ENCODE measurements around the gene OTUD6A. TPM values are rescaled to one million over a fixed set of nuclear protein-coding genes. Genes with fewer than 3 reads are reported as not detected.

OTUD6A gene
- total RNA-seq, 3 donors from 2014 or later, result not detected

DNA sequence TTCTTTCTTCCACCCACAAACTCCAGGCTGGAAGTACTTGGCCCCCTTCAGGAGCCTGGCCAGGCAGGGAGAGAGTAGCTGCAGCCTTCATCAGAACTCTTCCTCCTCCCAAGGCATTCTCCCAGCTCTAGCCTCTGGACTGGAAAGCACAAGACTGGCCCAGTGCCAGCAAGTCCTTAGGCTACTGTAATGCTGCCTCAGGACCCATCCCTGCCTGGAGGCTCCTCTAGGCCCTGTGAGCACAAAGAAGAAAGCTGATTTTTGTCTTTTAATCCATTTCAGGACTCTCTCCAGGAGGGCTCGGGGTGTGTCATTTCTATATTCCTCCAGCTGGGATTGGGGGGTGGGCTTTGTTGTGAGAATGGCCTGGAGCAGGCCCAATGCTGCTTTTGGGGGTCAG, 23.3 kb upstream of the OTUD6A start:
- DNase-seq (no peak), ATAC-seq (no peak)
- no peaks in the 10 kb centered on the region for H3K36me3 Mint-ChIP-seq (ENCODE audit: insufficient read depth)
- no peaks in the 10 kb centered on the region for H3K27me3 Mint-ChIP-seq (ENCODE audit: low read depth)
- no peak overlapping the region for H3K4me3 Mint-ChIP-seq
- no peaks in the 10 kb centered on the region for H3K9me3 Mint-ChIP-seq
- no peaks in the 10 kb centered on the region for H3K4me1 Mint-ChIP-seq (ENCODE audit: low read depth)

DNA sequence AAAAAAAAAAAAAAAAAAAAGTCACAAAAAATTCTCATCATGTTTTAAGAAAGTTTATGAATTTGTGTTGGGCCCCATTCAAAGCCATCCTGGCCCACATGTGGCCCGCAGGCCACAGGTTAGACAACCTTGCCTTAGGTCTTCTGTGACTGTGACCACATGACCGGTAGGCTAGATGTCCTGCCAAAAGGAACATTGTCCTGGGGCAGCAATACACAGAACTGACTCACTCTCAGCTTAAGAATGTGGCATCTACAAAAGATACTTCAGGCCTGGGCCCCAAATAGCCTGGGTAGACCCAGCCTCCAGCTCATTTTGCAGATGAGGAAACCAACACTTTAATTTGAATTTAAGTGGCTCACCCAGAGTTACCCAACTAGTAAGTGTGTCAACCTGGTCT, 22.5 kb upstream of the OTUD6A start:
- Mint-ChIP-seq H3K4me3 (no peak overlapping the region), H3K4me1 (ENCODE audit: low read depth) (no peaks in the 10 kb centered on the region), H3K36me3 (ENCODE audit: insufficient read depth) (no peaks in the 10 kb centered on the region), H3K27me3 (ENCODE audit: low read depth) (no peaks in the 10 kb centered on the region), H3K9me3 (no peaks in the 10 kb centered on the region)
- ATAC-seq (no peak), DNase-seq (no peak)

DNA sequence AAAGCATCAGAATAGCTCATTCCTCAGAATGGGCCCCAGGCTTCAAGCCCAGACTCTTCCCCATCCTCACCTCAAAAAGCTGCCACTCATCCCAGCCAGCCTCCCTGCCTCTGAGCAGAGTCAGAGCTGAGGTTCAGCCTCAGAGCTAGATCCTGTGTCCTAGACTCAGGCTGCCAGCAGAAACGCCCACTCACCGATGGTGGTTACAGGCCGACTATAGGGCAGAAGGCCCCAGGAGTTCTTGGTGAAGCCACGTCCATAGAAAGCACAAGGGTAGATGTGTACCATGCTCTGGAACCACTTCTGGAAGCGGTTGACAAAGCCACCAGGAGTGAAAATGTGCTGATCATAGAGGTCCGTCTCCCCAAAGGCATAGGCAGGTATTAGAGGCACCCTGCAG, 20.3 kb upstream of the OTUD6A start:
- H3K36me3 Mint-ChIP-seq (ENCODE audit: insufficient read depth), result no peaks in the 10 kb centered on the region
- ATAC-seq, result no peak
- H3K4me3 Mint-ChIP-seq, result no peak overlapping the region
- H3K9me3 Mint-ChIP-seq, result no peaks in the 10 kb centered on the region
- no peaks in the 10 kb centered on the region for H3K27me3 Mint-ChIP-seq (ENCODE audit: low read depth)
- DNase-seq, result no peak
- H3K4me1 Mint-ChIP-seq (ENCODE audit: low read depth), result no peaks in the 10 kb centered on the region

DNA sequence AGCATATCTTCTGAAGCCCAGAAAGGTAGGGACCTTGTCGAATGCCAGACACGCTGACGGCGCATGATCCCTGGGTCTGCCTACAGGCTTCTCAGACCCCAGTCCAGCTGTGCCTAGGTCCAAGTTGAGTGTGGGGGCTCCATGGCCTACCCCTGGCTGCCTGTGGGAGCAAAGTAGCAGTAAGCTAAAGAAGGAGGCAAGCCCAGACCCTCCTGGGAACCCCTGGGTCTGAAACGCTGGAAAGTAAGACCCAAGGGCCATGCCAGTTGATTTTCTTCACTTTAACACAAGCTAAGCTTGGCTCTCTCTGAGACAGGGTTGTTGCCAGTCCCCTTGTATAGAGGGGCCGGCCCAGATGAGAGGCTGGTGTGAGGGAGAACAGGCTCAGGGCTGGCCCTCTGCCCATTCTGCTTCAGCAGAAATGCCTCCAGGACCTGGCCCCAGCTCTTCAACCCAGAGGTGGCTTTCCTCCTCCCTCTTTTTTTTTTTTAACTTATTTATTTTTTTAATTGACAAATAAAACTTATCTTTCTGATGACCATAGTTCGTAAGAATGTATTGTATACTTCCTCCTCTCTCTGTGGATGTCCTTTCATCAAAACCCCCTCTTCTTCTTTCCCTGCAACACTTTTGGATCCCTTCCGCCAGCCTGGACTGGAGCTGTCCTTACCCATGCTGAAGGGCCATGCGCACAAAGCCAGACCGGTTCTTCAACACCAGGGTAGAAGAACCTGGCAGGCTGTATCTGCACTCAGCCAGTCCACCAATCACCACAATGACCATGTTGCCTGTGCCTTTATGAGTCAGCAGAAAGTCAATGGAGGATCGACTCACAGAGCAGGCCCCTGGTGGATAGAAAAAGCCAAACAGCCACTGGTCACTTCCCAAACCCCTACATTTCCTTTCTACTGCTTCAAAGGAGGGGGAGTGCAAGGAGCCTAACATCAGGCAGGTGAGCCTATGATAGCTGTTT, 19.6 kb upstream of the OTUD6A start:
- Mint-ChIP-seq H3K9me3 (no peaks in the 10 kb centered on the region), H3K27me3 (ENCODE audit: low read depth) (no peaks in the 10 kb centered on the region), H3K4me3 (no peak overlapping the region), H3K4me1 (ENCODE audit: low read depth) (no peaks in the 10 kb centered on the region), H3K36me3 (ENCODE audit: insufficient read depth) (no peaks in the 10 kb centered on the region)
- DNase-seq, result no peak
- ATAC-seq, result no peak

DNA sequence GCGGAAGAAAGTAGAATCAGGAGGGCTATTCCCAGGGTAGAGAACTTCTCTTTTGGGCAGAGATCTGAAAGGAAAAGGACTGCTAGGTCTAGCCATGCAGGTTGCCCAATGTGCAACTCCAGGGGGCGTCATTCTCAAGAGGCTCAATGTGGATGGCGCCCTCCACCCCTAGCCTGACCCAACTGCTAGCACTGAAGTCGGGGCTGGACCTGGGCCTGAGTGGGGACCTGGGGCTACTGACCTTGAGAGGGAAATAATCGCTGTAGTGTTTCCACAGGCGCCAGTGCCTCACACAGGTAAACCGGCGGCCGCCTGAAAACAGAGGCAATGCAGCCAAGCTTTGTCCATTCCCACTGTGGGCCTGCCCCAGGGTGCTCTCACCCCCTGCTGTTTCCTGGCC, 18.6 kb upstream of the OTUD6A start:
- Mint-ChIP-seq H3K9me3 (no peaks in the 10 kb centered on the region), H3K4me1 (ENCODE audit: low read depth) (no peaks in the 10 kb centered on the region), H3K4me3 (no peak overlapping the region), H3K27me3 (ENCODE audit: low read depth) (no peaks in the 10 kb centered on the region), H3K36me3 (ENCODE audit: insufficient read depth) (no peaks in the 10 kb centered on the region)
- no peak for ATAC-seq
- DNase-seq, result no peak

DNA sequence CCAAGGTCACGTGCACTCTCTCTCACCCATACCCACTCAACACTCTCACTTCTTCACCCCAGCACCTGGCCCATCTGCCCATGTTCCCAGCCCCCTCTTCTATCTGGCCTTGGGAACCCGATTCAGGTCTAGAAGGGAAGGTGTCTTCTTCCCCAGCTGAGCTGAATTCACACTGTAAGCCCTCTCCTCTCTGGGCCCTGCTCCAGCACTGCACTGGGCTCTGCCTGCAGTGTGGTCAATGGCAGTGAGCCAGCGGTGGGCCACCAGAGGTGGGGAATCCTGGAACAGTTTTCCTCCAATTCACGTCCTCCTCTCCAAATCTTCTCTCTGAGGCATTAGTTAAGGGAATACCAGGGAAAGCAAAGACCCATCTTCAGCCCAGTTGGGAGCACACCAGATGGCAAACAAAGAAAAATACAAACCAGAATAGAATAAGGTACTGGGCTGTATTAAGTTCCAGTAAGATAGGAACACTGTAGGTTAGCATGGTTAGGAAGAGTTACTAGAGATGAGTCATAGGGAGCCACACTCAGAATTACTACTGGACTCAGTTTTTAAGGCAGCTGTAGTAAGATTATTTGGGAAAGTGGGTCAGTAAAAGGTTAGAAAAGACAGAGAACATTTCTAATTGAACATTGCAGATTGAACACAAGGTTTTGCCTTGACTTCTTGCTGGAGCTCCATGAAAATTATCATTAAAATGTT, 17.6 kb upstream of the OTUD6A start:
- no peak overlapping the region for H3K4me3 Mint-ChIP-seq
- no peaks in the 10 kb centered on the region for H3K27me3 Mint-ChIP-seq (ENCODE audit: low read depth)
- DNase-seq (no peak), ATAC-seq (no peak)
- no peaks in the 10 kb centered on the region for H3K9me3 Mint-ChIP-seq
- no peaks in the 10 kb centered on the region for H3K36me3 Mint-ChIP-seq (ENCODE audit: insufficient read depth)
- H3K4me1 Mint-ChIP-seq (ENCODE audit: low read depth), result no peaks in the 10 kb centered on the region

DNA sequence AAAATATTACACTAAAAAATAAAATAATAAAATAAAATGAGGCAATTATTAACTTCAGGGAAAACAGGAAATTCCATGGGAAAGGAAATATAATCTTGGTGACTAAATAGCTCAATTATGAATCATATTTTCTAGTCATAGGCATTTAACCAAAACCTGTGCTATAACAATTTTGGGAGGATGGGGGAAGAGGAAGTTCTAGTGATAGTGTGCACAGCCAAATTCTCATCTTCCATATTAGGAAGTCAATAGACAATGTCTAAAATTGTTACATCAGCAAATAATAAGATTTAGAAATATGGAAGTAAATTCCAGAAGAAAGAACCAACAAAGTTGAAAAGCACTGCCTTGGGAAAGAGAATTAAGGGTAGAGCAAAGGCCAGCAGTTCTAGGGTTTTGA, 15.3 kb upstream of the OTUD6A start:
- no peak overlapping the region for H3K4me3 Mint-ChIP-seq
- DNase-seq (no peak), ATAC-seq (no peak)
- no peaks in the 10 kb centered on the region for H3K4me1 Mint-ChIP-seq (ENCODE audit: low read depth)
- H3K36me3 Mint-ChIP-seq (ENCODE audit: insufficient read depth), result no peaks in the 10 kb centered on the region
- H3K9me3 Mint-ChIP-seq, result no peaks in the 10 kb centered on the region
- no peaks in the 10 kb centered on the region for H3K27me3 Mint-ChIP-seq (ENCODE audit: low read depth)

DNA sequence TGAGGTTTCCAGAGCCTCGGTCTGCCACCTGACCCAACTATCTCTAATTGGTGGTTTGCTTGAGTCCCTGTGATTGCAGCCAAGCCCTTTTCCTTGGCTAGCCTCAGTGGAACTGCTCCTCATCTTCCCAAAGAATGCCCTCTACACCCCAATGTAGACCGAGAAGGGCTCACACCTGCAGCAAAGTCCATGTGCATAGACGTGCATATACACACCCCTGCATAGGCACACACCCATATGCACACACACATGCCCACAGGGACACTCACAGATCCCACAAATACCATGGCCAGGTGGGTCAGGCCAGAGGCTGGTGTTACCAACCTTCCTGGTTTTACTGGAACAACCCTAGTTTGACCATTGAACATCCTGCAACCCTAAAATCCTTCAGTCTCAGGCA, 12.9 kb upstream of the OTUD6A start:
- Mint-ChIP-seq H3K4me1 (ENCODE audit: low read depth) (no peaks in the 10 kb centered on the region), H3K27me3 (ENCODE audit: low read depth) (no peaks in the 10 kb centered on the region), H3K36me3 (ENCODE audit: insufficient read depth) (no peaks in the 10 kb centered on the region), H3K9me3 (no peaks in the 10 kb centered on the region), H3K4me3 (no peak overlapping the region)
- DNase-seq (no peak), ATAC-seq (no peak)

DNA sequence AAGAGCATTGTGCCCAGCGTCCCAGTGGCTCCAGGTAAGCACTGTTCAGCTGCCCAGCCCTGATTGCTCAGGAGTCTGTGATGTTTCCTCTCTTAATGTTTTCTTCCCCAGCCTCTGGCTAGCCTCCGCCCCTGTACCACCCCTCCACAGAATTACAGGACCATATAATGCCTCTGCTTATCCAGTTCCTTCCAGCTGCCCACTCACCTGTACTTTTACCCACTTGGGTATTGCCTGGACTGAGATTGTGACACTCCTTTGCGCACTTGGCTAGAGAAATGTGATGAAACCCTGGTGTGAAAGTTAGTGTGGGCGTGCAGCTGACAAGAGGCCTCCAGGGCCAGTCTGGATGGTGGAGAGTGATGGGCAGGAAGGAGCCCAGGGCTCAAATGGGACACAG, 12.3 kb upstream of the OTUD6A start, which contains the start of gene AWAT2:
TSS of gene AWAT2 (minus strand) at position 14 of the 400 bp plus-strand sequence. CDS start at position 8, 6 bp downstream.
- Mint-ChIP-seq H3K36me3 (ENCODE audit: insufficient read depth) (no peaks in the 10 kb centered on the region), H3K4me1 (ENCODE audit: low read depth) (no peaks in the 10 kb centered on the region), H3K9me3 (no peaks in the 10 kb centered on the region), H3K4me3 (no peak within 1 kb of the TSS), H3K27me3 (ENCODE audit: low read depth) (no peaks in the 10 kb centered on the region)
- DNase-seq, result no peak
- ATAC-seq, result no peak

DNA sequence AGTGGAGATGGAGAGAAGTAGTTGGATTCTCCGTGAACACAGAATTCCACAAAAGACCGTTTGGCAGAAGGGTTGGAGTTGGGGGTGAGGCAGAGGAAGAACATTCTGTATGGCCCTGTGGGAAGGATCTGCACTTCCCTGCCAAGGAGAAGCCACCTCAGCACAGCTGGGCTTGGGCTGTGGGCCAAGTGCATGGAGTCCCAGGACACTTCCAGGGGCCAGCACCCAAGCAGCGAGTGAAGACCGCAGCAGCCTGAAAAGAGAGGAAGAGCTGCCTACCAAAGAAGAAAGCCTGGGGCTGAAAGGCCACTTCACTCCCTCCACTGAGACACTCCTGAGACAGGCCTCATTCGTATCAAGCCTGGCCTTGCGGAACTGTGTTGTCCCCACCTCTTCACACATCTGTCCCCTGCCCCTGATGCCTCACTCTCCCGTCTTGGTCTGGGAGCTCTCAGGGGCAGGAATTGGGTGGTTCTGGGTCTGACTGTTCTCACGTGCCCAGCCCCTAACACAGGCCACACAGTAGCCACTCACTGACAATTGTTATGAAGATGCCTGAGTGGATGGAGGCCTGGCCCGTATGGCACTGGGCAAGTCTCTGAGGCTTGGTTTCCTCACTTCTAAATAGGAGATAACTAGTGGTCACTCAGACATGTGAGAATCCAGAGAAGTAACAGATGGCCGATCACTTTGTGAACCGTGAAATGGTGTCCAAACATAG, 9.2 kb upstream of the OTUD6A start:
- Mint-ChIP-seq H3K9me3 (no peaks in the 10 kb centered on the region), H3K36me3 (ENCODE audit: insufficient read depth) (no peaks in the 10 kb centered on the region), H3K4me3 (no peak overlapping the region), H3K27me3 (ENCODE audit: low read depth) (no peaks in the 10 kb centered on the region), H3K4me1 (ENCODE audit: low read depth) (no peaks in the 10 kb centered on the region)
- ATAC-seq (no peak), DNase-seq (no peak)

DNA sequence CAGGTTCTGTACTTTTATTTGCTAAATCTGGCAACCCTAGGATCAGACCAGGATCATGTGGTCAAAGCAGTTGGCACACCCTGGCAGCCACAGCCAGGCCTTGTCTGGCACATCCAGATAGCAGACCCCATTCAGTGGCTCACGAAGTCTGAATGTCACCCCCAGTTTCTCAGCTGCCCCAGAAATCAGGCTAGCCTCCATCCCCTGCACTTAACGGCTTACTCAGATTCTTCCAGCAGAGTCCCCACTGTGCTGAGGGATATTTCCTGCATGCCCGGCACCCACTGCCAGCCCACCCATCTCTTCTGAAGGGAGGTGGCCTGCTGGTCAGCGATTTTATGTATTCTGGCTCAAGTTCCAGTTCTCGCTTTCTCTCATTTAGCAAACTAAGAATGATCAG, 7.9 kb upstream of the OTUD6A start:
- DNase-seq (no peak), ATAC-seq (no peak)
- H3K4me1 Mint-ChIP-seq (ENCODE audit: low read depth), result no peaks in the 10 kb centered on the region
- no peak overlapping the region for H3K4me3 Mint-ChIP-seq
- no peaks in the 10 kb centered on the region for H3K9me3 Mint-ChIP-seq
- H3K36me3 Mint-ChIP-seq (ENCODE audit: insufficient read depth), result no peaks in the 10 kb centered on the region
- no peaks in the 10 kb centered on the region for H3K27me3 Mint-ChIP-seq (ENCODE audit: low read depth)

DNA sequence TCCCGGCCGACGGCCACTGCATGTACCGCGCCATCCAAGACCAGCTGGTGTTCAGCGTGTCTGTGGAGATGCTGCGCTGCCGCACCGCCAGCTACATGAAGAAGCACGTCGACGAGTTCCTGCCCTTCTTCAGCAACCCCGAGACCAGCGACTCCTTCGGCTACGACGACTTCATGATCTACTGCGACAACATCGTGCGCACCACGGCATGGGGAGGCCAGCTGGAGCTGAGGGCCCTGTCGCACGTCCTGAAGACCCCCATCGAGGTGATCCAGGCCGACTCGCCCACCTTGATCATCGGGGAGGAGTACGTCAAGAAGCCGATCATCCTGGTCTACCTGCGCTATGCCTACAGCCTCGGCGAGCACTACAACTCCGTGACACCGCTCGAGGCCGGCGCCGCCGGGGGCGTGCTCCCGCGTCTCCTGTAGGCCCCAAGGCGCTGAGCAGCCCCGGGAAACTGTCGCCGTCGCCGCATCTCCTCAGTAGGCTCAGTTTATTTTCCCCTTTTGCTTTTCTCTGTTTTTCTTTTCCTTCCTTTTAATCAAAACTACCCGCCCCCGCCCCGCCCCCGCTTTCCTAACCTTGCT, 799 bp downstream of the OTUD6A start:
- Mint-ChIP-seq H3K4me1 (ENCODE audit: low read depth) (no peaks in the 10 kb centered on the region), H3K9me3 (no peaks in the 10 kb centered on the region), H3K36me3 (ENCODE audit: insufficient read depth) (no peaks in the 10 kb centered on the region), H3K4me3 (no peak overlapping the region), H3K27me3 (ENCODE audit: low read depth) (no peaks in the 10 kb centered on the region)
- ATAC-seq (no peak), DNase-seq (no peak)

DNA sequence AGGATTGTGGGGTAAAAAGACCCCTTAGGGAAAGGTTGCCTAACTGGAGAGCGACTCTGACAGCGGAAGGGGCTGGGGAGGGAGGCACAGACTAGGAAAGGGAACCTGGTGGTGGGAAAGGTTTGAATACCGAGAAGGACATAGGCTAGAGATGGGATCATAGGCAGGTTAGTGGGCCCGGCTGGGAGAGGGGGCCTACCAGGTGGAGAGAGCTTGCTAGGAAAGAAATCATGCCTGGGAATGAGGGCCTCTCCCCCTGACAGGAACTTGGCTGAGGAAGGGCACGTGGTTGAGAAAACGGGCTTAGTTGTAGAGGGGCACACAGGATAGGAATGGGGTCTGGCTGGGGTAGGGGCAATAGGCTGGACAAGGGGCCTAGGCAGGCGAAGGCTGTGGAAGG, 4.4 kb downstream of the OTUD6A start:
- Mint-ChIP-seq H3K9me3 (no peaks in the 10 kb centered on the region), H3K36me3 (ENCODE audit: insufficient read depth) (no peaks in the 10 kb centered on the region), H3K27me3 (ENCODE audit: low read depth) (no peaks in the 10 kb centered on the region), H3K4me1 (ENCODE audit: low read depth) (no peaks in the 10 kb centered on the region), H3K4me3 (no peak overlapping the region)
- DNase-seq, result no peak
- ATAC-seq, result no peak

DNA sequence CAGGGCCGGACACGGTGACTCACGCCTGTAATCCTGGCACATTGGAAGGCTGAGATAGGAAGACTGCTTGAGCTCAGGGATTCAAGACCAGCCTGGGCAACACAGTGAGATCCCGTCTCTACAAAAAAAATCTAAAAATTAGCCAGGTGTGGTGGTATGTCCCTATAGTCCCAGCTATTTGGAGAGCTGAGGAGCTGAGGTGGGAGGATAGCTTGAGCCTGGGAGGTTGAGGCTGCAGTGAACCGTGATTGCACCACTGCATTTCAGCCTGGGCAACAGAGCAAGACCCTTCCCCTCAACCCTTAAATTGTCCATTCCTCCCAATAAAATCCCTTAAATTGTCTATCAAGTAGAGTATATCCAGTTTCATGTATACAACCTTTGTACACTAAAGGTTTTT, 17.0 kb downstream of the OTUD6A start:
- no peaks in the 10 kb centered on the region for H3K4me1 Mint-ChIP-seq (ENCODE audit: low read depth)
- H3K27me3 Mint-ChIP-seq (ENCODE audit: low read depth), result no peaks in the 10 kb centered on the region
- H3K36me3 Mint-ChIP-seq (ENCODE audit: insufficient read depth), result no peaks in the 10 kb centered on the region
- ATAC-seq (no peak), DNase-seq (no peak)
- no peak overlapping the region for H3K4me3 Mint-ChIP-seq
- H3K9me3 Mint-ChIP-seq, result no peaks in the 10 kb centered on the region

Measured in activated T-cell treated with anti-CD3 and anti-CD28 coated beads, Interleukin-2, amount 50 U/mL, for 4 hours (primary cell).